Ishikawa (cell line): ENCODE data around the gene ARIH1.

Experiments
- CEBPB ChIP-seq: IDR thresholded peaks from 2 replicates; pipeline ENCODE4 v1.6.1; 2012
- CREB1 ChIP-seq: IDR thresholded peaks from 2 replicates; pipeline ENCODE4 v1.6.1; 2012; ENCODE audit warnings: low read depth
- EGR1 ChIP-seq: IDR thresholded peaks from 2 replicates; pipeline ENCODE4 v1.6.1; 2012
- EP300 ChIP-seq: IDR thresholded peaks from 2 replicates; pipeline ENCODE4 v1.6.1; 2012; ENCODE audit warnings: borderline replicate concordance
- REST ChIP-seq: IDR thresholded peaks from 2 replicates; pipeline ENCODE4 v1.6.1; 2012; ENCODE audit warnings: low read depth, mild to moderate bottlenecking
- TAF1 ChIP-seq: IDR thresholded peaks from 2 replicates; pipeline ENCODE4 v1.6.1; 2012; ENCODE audit warnings: low read depth, mild to moderate bottlenecking
- TCF12 ChIP-seq: IDR thresholded peaks from 2 replicates; pipeline ENCODE4 v1.6.1; 2012; ENCODE audit warnings: low read depth
- TEAD4 ChIP-seq: IDR thresholded peaks from 2 replicates; pipeline ENCODE4 v1.6.1; 2012
- YY1 ChIP-seq: IDR thresholded peaks from 2 replicates; pipeline ENCODE4 v1.6.1; 2012; ENCODE audit warnings: low read depth
- ZBTB7A ChIP-seq: IDR thresholded peaks from 2 replicates; pipeline ENCODE4 v1.6.1; 2012; ENCODE audit warnings: low read depth
- TF ChIP-seq, protein P1 (sequence below): IDR thresholded peaks from 2 replicates; pipeline ENCODE4 v1.6.1; 2012

- TF ChIP-seq CREB1 (no peak), TEAD4 (no peak), EP300 (no peak), CEBPB (no peak), EGR1 (no peak), TCF12 (no peak), REST (no peak), TAF1 (no peak), ZBTB7A (no peak), YY1 (no peak)
- TF ChIP-seq, protein P1, sequence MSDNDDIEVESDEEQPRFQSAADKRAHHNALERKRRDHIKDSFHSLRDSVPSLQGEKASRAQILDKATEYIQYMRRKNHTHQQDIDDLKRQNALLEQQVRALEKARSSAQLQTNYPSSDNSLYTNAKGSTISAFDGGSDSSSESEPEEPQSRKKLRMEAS, result no peak
Measured at GRCh38 chr15:72584006-72584405, 109.9 kb downstream of the ARIH1 start.
